IPS-20b (cell line): ENCODE results near the gene FAM25G.
"Not testable (repeated sequence)": the region's sequence is repeated elsewhere in the genome, so short reads cannot be mapped to it uniquely, and the experiment has no call there.

Experiments
- H3K27ac ChIP-seq: one replicate; pipeline ENCODE4 v1.5.1; 2013; ENCODE audit warnings: low read length
- H3K27me3 ChIP-seq: 2 replicates; pipeline ENCODE4 v1.6.1; 2013; ENCODE audit warnings: mild to moderate bottlenecking, low read length, inconsistent platforms; ENCODE audit not compliant: insufficient read depth
- H3K36me3 ChIP-seq: 2 replicates; pipeline ENCODE4 v1.6.1; 2013; ENCODE audit warnings: low read depth, mild to moderate bottlenecking, inconsistent platforms, low read length, moderate library complexity; ENCODE audit not compliant: insufficient read depth
- H3K4me1 ChIP-seq: 2 replicates; pipeline ENCODE4 v1.6.1; 2013; ENCODE audit warnings: mild to moderate bottlenecking, control low read depth, inconsistent platforms, low read length, moderate library complexity; ENCODE audit not compliant: insufficient read depth
- H3K4me3 ChIP-seq: 2 replicates; pipeline ENCODE4 v1.5.1; 2013; ENCODE audit warnings: mild to moderate bottlenecking, low read length, inconsistent platforms
- H3K9ac ChIP-seq: 2 replicates; pipeline ENCODE4 v1.6.1; 2013; ENCODE audit warnings: low read depth, mild to moderate bottlenecking, inconsistent platforms, low read length, moderate library complexity
- H3K9me3 ChIP-seq: 2 replicates; pipeline ENCODE4 v1.6.1; 2013; ENCODE audit warnings: mild to moderate bottlenecking, low read depth, low read length, inconsistent platforms; ENCODE audit not compliant: insufficient read depth

The FAM25G gene

DNA sequence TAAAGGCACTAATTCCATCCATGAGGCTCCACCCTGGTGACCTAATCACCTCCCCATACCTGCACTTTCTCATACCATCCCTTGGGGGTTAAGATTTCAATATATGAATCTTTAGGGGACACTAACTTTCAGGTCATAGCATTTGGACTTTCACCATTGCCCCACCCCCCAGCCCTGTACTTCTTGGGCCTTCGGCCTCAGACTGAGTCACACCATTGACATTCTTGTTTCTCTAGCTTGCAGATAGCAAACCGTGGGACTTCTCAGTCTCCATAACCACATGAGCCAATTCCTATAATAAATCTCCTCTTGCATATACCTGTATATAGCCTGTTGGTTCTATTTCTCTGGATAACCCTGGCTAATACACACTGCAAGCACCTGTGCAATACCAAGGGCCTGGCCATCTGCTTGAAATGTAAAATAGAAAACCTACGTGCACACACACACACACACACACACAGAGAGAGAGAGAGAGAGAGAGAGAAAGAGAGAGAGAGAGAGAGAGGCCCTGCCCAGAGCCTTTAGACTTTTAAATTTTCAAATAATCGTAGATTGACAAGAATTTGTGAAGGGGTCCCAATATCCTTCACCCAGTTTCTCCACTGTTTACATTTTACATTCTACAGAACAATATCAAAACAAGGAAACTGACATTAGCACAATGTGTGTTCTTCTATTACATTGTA is 32.9 kb downstream of the FAM25G start:
- Histone ChIP-seq H3K27ac (no peak overlapping the region), H3K36me3 (no peaks in the 10 kb centered on the region), H3K9ac (no peak overlapping the region), H3K9me3 (no peaks in the 10 kb centered on the region), H3K27me3 (no peaks in the 10 kb centered on the region), H3K4me1 (no peaks in the 10 kb centered on the region), H3K4me3 (no peak overlapping the region)

GRCh38 chr10:47457826-47458225 is 33.7 kb downstream of the FAM25G start:
- H3K4me1 ChIP-seq = no peaks in the 10 kb centered on the region
- H3K27ac ChIP-seq = no peak overlapping the region
- H3K36me3 ChIP-seq = no peaks in the 10 kb centered on the region
- no peaks in the 10 kb centered on the region for H3K9me3 ChIP-seq
- H3K9ac ChIP-seq = no peak overlapping the region
- no peak overlapping the region for H3K4me3 ChIP-seq
- H3K27me3 ChIP-seq = no peaks in the 10 kb centered on the region

GRCh38 chr10:47457528-47457820 is 34.0 kb downstream of the FAM25G start:
- no peak overlapping the region for H3K9ac ChIP-seq
- H3K4me3 ChIP-seq = no peak overlapping the region
- no peak overlapping the region for H3K27ac ChIP-seq
- no peaks in the 10 kb centered on the region for H3K27me3 ChIP-seq
- H3K4me1 ChIP-seq = 0 out of 2 replicates have a peak, but pooled peaks cover 3% of the 10 kb centered on the region
- H3K9me3 ChIP-seq = no peaks in the 10 kb centered on the region
- H3K36me3 ChIP-seq = no peaks in the 10 kb centered on the region

GRCh38 chr10:47456794-47457527 is 34.5 kb downstream of the FAM25G start:
- Histone ChIP-seq H3K36me3 (no peaks in the 10 kb centered on the region), H3K9ac (no peak overlapping the region), H3K27ac (no peak overlapping the region), H3K9me3 (no peaks in the 10 kb centered on the region), H3K4me3 (no peak overlapping the region), H3K4me1 (0 out of 2 replicates have a peak, but pooled peaks cover 3% of the 10 kb centered on the region), H3K27me3 (no peaks in the 10 kb centered on the region)

DNA sequence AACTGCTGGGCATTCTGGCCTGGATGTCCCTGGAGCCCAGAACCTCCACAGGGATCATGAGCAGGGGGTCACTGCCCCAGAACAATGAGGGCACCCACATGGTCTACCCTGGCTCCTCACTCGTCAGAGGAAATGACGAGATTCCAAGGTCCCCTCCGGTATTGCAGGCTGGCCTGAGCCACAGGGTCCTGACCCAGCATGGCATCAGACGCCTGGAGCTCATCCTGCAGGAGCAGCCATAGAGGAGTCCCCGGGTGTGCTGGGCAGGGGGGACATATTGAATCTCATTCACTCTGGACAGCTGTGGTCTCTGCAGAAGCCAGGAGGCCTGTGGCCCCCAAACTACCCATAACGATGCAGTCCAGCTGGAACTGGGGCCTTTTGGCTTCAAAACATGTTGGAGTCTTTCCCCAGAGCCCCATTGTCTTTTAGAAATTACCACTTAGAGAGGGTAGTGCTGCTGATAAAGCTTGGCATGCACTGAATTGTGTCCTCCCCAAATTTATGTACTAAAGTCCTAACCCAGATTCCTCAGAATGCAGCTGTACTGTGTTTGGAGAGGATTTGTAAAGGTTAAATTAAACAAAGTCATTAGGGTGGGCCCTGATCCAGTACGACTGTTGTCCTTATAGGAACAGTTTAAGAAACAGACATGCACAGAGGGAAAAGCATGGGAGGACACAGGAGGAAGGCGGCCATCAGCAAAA is 35.3 kb downstream of the FAM25G start:
- H3K36me3 ChIP-seq = no peaks in the 10 kb centered on the region
- H3K27ac ChIP-seq = no peak overlapping the region
- H3K4me1 ChIP-seq = 0 out of 2 replicates have a peak, but pooled peaks cover 3% of the 10 kb centered on the region
- H3K27me3 ChIP-seq = no peaks in the 10 kb centered on the region
- H3K9me3 ChIP-seq = no peaks in the 10 kb centered on the region
- no peak overlapping the region for H3K4me3 ChIP-seq
- H3K9ac ChIP-seq = no peak overlapping the region

- not testable (repeated sequence) for H3K4me1 ChIP-seq, H3K4me3 ChIP-seq, H3K9me3 ChIP-seq, H3K27me3 ChIP-seq, H3K36me3 ChIP-seq, H3K27ac ChIP-seq, H3K9ac ChIP-seq
Observed at GRCh38 chr10:47455350-47456078, 36.0 kb downstream of the FAM25G start.

DNA sequence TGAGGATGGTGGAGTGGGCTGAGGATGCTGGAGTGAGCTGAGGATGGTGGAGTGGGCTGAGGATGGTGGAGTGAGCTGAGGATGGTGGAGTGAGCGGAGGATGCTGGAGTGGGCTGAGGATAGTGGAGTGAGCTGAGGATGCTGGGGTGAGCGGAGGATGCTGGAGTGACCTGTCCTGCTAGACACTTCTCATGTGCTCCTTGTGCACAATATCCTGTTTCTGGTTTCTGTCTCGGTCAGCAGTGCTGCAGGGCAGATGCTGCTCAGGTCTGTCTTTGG is 36.8 kb downstream of the FAM25G start:
- Histone ChIP-seq H3K9ac (no peak overlapping the region), H3K27me3 (no peaks in the 10 kb centered on the region), H3K4me3 (no peak overlapping the region), H3K27ac (no peak overlapping the region), H3K4me1 (0 out of 2 replicates have a peak, but pooled peaks cover 3% of the 10 kb centered on the region), H3K36me3 (no peaks in the 10 kb centered on the region), H3K9me3 (no peaks in the 10 kb centered on the region)

DNA sequence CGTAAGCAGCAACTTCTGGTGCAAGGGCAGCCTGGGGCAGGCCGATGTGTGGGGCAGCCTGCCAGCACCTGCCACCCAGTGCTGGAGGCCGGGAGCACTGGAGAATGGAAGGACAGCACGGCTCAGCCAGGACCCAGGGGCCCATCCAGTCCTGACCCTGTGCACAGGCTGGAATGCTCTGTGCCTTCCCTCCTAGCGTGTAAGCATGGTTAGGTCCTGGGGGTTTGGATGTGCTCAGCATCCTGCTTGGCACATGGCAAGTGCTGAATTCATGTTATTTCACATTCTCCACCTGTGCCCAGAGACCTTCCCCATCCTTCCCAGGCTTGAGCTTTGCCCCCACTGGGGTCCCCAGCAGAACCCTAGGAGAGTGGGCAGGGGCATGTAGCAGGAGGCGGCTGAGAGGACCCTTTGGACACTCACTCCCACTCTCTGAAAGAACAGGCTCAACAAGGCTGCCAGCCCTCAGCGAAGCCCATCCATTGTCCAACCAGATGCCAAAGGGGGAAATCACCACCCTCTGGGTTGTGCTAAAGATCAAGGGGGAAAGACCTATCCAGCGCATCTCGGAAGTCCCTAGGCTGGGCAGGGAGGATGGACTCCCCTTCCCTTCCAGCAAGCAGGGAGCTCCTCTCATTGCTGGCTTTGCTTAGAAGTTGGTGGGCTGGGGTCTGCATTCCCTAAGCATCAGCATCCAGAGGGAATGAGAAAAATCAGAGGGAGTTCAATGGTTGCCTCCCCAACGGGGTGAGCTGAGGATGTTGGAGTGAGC is 37.3 kb downstream of the FAM25G start:
- no peaks in the 10 kb centered on the region for H3K9me3 ChIP-seq
- H3K27ac ChIP-seq = no peak overlapping the region
- no peaks in the 10 kb centered on the region for H3K27me3 ChIP-seq
- H3K4me3 ChIP-seq = no peak overlapping the region
- no peak overlapping the region for H3K9ac ChIP-seq
- 0 out of 2 replicates have a peak, but pooled peaks cover 3% of the 10 kb centered on the region for H3K4me1 ChIP-seq
- H3K36me3 ChIP-seq = no peaks in the 10 kb centered on the region

DNA sequence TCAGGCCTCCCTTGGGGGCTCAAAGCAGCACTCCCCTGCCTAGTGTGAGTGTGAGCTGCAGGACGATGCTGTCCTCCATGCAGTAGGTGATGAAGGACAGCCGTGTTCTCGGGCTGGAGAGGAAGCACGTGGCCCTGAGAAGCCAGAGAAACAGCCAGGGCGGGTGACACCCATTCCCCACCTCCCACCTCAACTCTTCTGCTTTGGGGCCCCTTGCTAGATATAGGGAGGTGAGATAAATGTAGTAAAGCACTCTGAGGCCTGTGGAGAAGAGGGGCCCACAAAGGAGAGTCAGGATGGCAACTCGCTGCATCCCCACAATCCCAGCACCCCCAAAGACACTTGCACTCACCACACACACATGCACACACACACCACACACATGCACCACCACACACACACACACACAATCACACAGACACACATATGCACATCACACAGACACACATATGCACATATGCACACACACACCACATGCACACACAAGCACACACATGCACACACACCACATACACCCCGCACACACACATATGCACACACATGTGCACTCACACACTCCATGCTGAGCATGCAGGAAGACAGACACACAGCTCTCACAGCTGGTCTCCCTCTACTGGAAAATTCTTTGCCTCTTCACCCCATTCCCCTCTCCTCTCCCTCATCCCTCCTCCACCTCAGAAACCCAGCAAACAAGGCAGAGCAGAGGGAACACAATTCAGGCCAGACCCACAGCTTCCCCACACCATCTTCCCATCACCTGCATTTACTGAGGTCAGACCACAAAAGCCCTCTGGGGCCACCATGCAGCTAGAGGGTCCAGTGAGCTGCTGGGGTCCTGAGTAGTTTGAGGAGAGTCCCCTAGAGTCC is 38.1 kb downstream of the FAM25G start:
- no peaks in the 10 kb centered on the region for H3K27me3 ChIP-seq
- no peak overlapping the region for H3K27ac ChIP-seq
- H3K4me3 ChIP-seq = no peak overlapping the region
- H3K9me3 ChIP-seq = no peaks in the 10 kb centered on the region
- H3K36me3 ChIP-seq = no peaks in the 10 kb centered on the region
- 0 out of 2 replicates have a peak, but pooled peaks cover 3% of the 10 kb centered on the region for H3K4me1 ChIP-seq
- H3K9ac ChIP-seq = no peak overlapping the region

DNA sequence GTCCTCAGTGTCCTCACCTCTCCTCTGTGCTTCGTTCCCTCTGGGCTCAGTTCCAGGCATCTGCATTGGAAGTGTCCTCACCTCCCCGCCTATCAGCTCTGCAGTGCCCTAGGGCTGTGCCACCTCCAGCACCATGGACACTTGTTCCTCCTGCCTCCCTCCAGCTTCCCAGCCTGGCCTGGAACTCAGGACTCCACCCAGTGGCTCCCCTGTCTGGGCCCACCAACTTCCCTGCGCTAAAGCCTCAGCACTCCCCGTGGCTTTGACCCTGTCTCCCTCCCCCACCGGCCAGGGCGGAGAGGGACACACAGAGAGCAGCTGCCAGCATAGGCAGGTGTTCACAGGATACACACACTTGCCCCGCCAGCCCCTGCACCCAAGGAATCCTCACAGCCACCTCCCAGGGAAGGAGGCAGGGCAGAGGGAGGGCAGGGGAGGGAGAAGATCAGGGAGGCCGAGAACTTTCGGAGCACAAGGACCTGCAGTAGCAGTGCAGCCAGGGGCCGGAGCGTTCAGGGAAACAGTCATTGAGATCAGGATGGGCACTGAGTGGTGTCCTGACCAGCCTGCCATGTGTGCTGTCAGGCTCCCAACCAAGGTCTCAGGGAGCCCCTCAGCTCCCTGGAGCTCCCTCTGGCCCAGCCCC is 38.9 kb downstream of the FAM25G start:
- H3K36me3 ChIP-seq = no peaks in the 10 kb centered on the region
- H3K4me1 ChIP-seq = 0 out of 2 replicates have a peak, but pooled peaks cover 3% of the 10 kb centered on the region
- no peaks in the 10 kb centered on the region for H3K9me3 ChIP-seq
- no peak overlapping the region for H3K9ac ChIP-seq
- H3K4me3 ChIP-seq = no peak overlapping the region
- H3K27ac ChIP-seq = no peak overlapping the region
- H3K27me3 ChIP-seq = no peaks in the 10 kb centered on the region
